Breast epithelium (tissue), 4 donors: ENCODE results near the gene ONECUT2. TPM values are rescaled to one million over a fixed set of nuclear protein-coding genes. Genes with fewer than 3 reads are reported as not detected.

ENCODE experiments used
- DNase-seq, 2 donors: peaks; one replicate each; pipeline ENCODE4 v3.0.0-alpha.2; 2019; ENCODE audit warnings: low spot score in 2 of 2
- H3K27ac ChIP-seq, 2 donors: fragments of 200-600 bp; sonication (generic) in 1 of 2; one replicate each; pipeline ENCODE4 v1.5.1; 2016 to 2019; ENCODE audit warnings: mild to moderate bottlenecking in 1 of 2
- H3K27me3 ChIP-seq, 2 donors: fragments of 200-600 bp; sonication (generic) in 1 of 2; one replicate each; pipeline versions ENCODE4 v1.5.1 to v1.6.0; 2017 to 2019; ENCODE audit warnings: control low read depth in 1 of 2, mild to moderate bottlenecking in 1 of 2
- H3K36me3 ChIP-seq: fragments of 200-600 bp; one replicate; pipeline ENCODE4 v1.5.1; 2019
- H3K4me1 ChIP-seq, 2 donors: fragments of 200-600 bp; sonication (generic); one replicate each; pipeline ENCODE4 v1.5.1; 2016 to 2019; ENCODE audit warnings: control low read depth in 1 of 2
- H3K4me3 ChIP-seq, 3 donors: fragments of 200-600 bp; sonication (generic); 1 replicate in 2 of 3; 2 replicates in 1 of 3; pipeline ENCODE4 v1.5.1; 2016 to 2019; ENCODE audit warnings: mild to moderate bottlenecking in 3 of 3, moderate library complexity in 2 of 3
- H3K9me3 ChIP-seq, 2 donors: fragments of 200-600 bp; sonication (generic) in 1 of 2; one replicate each; pipeline ENCODE4 v1.5.1; 2016 to 2019; ENCODE audit warnings: control low read depth in 1 of 2
- CTCF ChIP-seq, 3 donors: fragments of 450-650 bp; IDR thresholded peaks; one replicate each; pipeline ENCODE4 v1.5.1; 2016 to 2017; ENCODE audit warnings: antibody characterized with exemption in 3 of 3, mild to moderate bottlenecking in 3 of 3, moderate library complexity in 3 of 3
- POLR2A ChIP-seq: fragments of 450-650 bp; IDR thresholded peaks from one replicate; pipeline ENCODE4 v1.6.1; 2016; ENCODE audit warnings: antibody characterized with exemption, mild to moderate bottlenecking, moderate library complexity
- POLR2AphosphoS5 ChIP-seq, 3 donors: sonication (generic); formaldehyde crosslinking; IDR thresholded peaks; one replicate each; pipeline ENCODE4 v1.6.1; 2017; ENCODE audit warnings: antibody characterized with exemption in 3 of 3
- intact Hi-C: fragments of 100-400 bp; cut with DNase I; formaldehyde crosslinking; loops from one replicate; pipeline ENCODE4 v1.15.1; 2023; ENCODE audit warnings: low total_unique reads
- total RNA-seq, 3 donors: library from RNA; depleted of rRNA; stranded (reverse); fragments of >200 nt; gene quantifications; one replicate each; pipeline ENCODE4 v1.1.0, GENCODE V29; 2016

Gene ONECUT2
- total RNA-seq, 3 donors from 2014 or later, result under 0.01 TPM; not detected in 2

DNA sequence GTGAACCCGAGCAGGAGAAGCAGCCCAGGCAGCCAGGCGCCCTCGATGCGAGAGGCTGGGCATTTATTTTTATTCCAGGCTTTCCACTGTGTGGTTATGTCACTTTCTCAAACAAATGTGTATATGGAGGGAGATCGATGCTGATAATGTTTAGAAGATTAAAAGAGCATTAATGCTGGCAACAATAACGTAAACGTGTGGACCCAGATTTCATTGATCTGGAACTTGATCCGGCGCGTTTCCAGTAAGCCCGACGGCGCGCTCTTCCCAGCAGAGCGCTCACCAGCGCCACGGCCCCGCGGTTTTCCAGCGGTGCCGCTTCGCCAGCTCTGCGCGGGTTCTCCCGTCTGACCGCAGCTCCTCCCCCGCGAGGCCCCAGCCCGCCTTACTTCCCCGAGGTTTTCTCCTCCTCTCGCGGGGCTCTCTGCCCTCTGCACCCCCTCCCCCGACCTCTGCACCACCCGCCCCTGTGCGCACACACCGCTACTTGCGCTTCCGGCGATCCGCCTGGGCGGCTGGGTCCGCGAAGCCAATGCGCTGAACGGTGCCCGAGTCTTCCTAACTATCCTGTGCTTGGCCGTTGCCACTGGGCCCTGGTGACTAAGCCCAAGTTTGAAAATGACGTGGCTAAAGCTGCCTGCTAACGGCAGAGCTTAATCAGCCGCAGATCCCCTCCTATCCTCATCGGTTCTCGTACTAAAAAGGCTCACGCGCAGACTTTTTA is 6.1 kb downstream of the ONECUT2 start:
- intact Hi-C loops, result no loop called here
- Histone ChIP-seq H3K36me3 (no peaks in the 10 kb centered on the region), H3K27ac (no peak overlapping the region), H3K27me3 (peaks cover 6 to 93% of the 10 kb centered on the region in 2 donors), H3K4me3 (peak overlapping the region in 1 of 3 donors; percentile 11), H3K4me1 (peaks cover 0 to 15% of the 10 kb centered on the region in 2 donors), H3K9me3 (no peaks in the 10 kb centered on the region)
- DNase-seq, result no peak
- TF ChIP-seq POLR2AphosphoS5 (IDR thresholded peaks at IDR 0.05) (no peak), POLR2A (no peak), CTCF (IDR thresholded peaks at IDR 0.05) (no peak)

- TF ChIP-seq POLR2A (no peak), POLR2AphosphoS5 (IDR thresholded peaks at IDR 0.05) (no peak), CTCF (IDR thresholded peaks at IDR 0.05) (no peak)
- no peaks in the 10 kb centered on the region for H3K36me3 ChIP-seq
- peaks cover 0 to 1% of the 10 kb centered on the region in 2 donors for H3K4me1 ChIP-seq
- intact Hi-C loops, result no loop called here
- H3K27me3 ChIP-seq, result peaks cover 6 to 89% of the 10 kb centered on the region in 2 donors
- H3K27ac ChIP-seq, result no peak overlapping the region
- no peak overlapping the region for H3K4me3 ChIP-seq
- H3K9me3 ChIP-seq, result peaks cover 0 to 4% of the 10 kb centered on the region in 2 donors
- no peak for DNase-seq
Measured at GRCh38 chr18:57443247-57443646, 8.1 kb downstream of the ONECUT2 start.

DNA sequence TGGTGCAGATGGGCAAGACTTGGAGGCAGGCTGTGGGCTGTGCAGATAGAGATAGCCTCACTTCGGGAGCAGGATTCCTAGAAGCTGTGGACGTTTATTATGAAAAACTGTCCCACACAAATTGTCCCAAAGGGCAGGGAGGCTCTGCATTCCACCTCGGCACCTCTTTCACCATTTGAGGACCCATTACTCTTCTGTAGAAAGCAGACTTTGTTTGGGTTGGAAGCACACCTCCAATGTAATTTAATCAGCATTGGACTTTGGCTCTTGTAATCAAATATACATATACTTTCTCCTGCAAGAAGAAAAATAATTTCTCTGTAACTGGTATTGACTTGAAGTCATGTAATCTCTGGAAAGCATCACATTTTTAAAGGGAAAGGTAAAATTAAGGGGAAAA is 8.5 kb downstream of the ONECUT2 start:
- peaks cover 6 to 85% of the 10 kb centered on the region in 2 donors for H3K27me3 ChIP-seq
- no peak for DNase-seq
- peaks cover 0 to 4% of the 10 kb centered on the region in 2 donors for H3K9me3 ChIP-seq
- no peak overlapping the region for H3K27ac ChIP-seq
- H3K36me3 ChIP-seq, result no peaks in the 10 kb centered on the region
- no peak overlapping the region for H3K4me3 ChIP-seq
- intact Hi-C loops, result no loop called here
- no peak for TF ChIP-seq POLR2AphosphoS5 (IDR thresholded peaks at IDR 0.05)
- TF ChIP-seq POLR2A, result no peak
- no peak for TF ChIP-seq CTCF (IDR thresholded peaks at IDR 0.05)
- no peaks in the 10 kb centered on the region for H3K4me1 ChIP-seq

- Histone ChIP-seq H3K27me3 (peaks cover 4 to 79% of the 10 kb centered on the region in 2 donors), H3K4me1 (no peaks in the 10 kb centered on the region), H3K36me3 (no peaks in the 10 kb centered on the region), H3K9me3 (peaks cover 0 to 4% of the 10 kb centered on the region in 2 donors), H3K27ac (no peak overlapping the region), H3K4me3 (no peak overlapping the region)
- intact Hi-C loops, result no loop called here
- DNase-seq, result no peak
- no peak for TF ChIP-seq POLR2A
- TF ChIP-seq POLR2AphosphoS5 (IDR thresholded peaks at IDR 0.05), result no peak
- no peak for TF ChIP-seq CTCF (IDR thresholded peaks at IDR 0.05)
Measured at GRCh38 chr18:57444301-57444759, 9.2 kb downstream of the ONECUT2 start.

GRCh38 chr18:57445488-57446319 is 10.5 kb downstream of the ONECUT2 start:
- Histone ChIP-seq H3K27me3 (peaks cover 0 to 65% of the 10 kb centered on the region in 2 donors), H3K36me3 (no peaks in the 10 kb centered on the region), H3K27ac (no peak overlapping the region), H3K4me1 (no peaks in the 10 kb centered on the region), H3K4me3 (no peak overlapping the region), H3K9me3 (peaks cover 0 to 4% of the 10 kb centered on the region in 2 donors)
- intact Hi-C loops, result no loop called here
- no peak for TF ChIP-seq CTCF (IDR thresholded peaks at IDR 0.05)
- no peak for TF ChIP-seq POLR2AphosphoS5 (IDR thresholded peaks at IDR 0.05)
- TF ChIP-seq POLR2A, result no peak
- no peak for DNase-seq
